SK-N-SH (cell line): Measurements from ENCODE around the gene GOLGA5. TPM values are rescaled to one million over a fixed set of nuclear protein-coding genes. Genes with fewer than 3 reads are reported as not detected.

ENCODE experiments used
- CTCF ChIA-PET: fragments of 300-600, 350-600 bp; formaldehyde crosslinking; extraction: SDS; loops from one replicate; lab custom pipeline; 2021; lab: Yijun Ruan, JAX
- POLR2A ChIA-PET: fragments of 350-600 bp; sonication (Branson Sonifier 250); formaldehyde crosslinking; extraction: SDS; loops from one replicate; lab custom pipeline; 2020; ENCODE audit warnings: antibody characterized with exemption, inconsistent platforms; lab: Yijun Ruan, JAX
- DNase-seq: peaks from one replicate; pipeline ENCODE4 v3.0.0; 2012
- H2AFZ ChIP-seq: fragments of 200-600 bp; sonication (generic); 2 replicates; pipeline ENCODE4 v1.8.1; 2016; ENCODE audit warnings: antibody characterized with exemption, mild to moderate bottlenecking, low read depth
- H3F3A ChIP-seq: fragments of 200-600 bp; sonication (generic); replicated peaks from 2 replicates; pipeline ENCODE3; 2016; ENCODE audit warnings: antibody characterized with exemption, mild to moderate bottlenecking; ENCODE audit not compliant: insufficient read depth
- H3K27ac ChIP-seq, 2 experiments: fragments of 200-500 bp in 1 of 2; fragments of 200-600 bp in 1 of 2; sonication (Bioruptor generic) in 1 of 2; sonication (generic), shearing (Covaris generic) in 1 of 2; 2 replicates each; pipeline versions ENCODE4 v1.5.1 to v1.6.1; 2014 to 2016; ENCODE audit warnings: low read depth in 2 of 2, inconsistent platforms in 1 of 2, low read length in 1 of 2, mild to moderate bottlenecking in 1 of 2, mixed read lengths in 1 of 2
- H3K27me3 ChIP-seq: fragments of 200-600 bp; sonication (generic), shearing (Covaris generic); 2 replicates; pipeline ENCODE4 v1.6.1; 2016; ENCODE audit warnings: mixed run types; ENCODE audit not compliant: insufficient read depth
- H3K36me3 ChIP-seq, 2 experiments: fragments of 200-500 bp in 1 of 2; fragments of 200-600 bp in 1 of 2; sonication (Bioruptor generic) in 1 of 2; sonication (generic) in 1 of 2; replicated peaks in 1 of 2; 2 replicates each; pipeline versions ENCODE3 to v1.5.1; 2014 to 2016; ENCODE audit warnings: low read length in 1 of 2, mild to moderate bottlenecking in 1 of 2; ENCODE audit not compliant: insufficient read depth in 2 of 2, control insufficient read depth in 1 of 2
- H3K4me1 ChIP-seq, 2 experiments: fragments of 200-500 bp in 1 of 2; fragments of 200-600 bp in 1 of 2; sonication (Bioruptor generic) in 1 of 2; sonication (generic), shearing (Covaris generic) in 1 of 2; 2 replicates each; pipeline versions ENCODE4 v1.5.1 to v1.6.1; 2014 to 2016; ENCODE audit warnings: low read depth in 1 of 2, low read length in 1 of 2, mixed run types in 1 of 2; ENCODE audit not compliant: insufficient read depth in 2 of 2, control insufficient read depth in 1 of 2
- H3K4me2 ChIP-seq: fragments of 200-600 bp; sonication (generic), shearing (Covaris generic); 2 replicates; pipeline ENCODE4 v1.6.1; 2017; ENCODE audit warnings: mixed run types
- H3K4me3 ChIP-seq, 2 experiments: fragments of 200-500 bp in 1 of 2; fragments of 200-600 bp in 1 of 2; sonication (Bioruptor generic) in 1 of 2; sonication (generic), shearing (Covaris generic) in 1 of 2; 2 replicates each; pipeline versions ENCODE4 v1.5.1 to v1.8.1; 2014 to 2016; ENCODE audit warnings: low read depth in 2 of 2, inconsistent platforms in 1 of 2, low read length in 1 of 2, mild to moderate bottlenecking in 1 of 2, mixed read lengths in 1 of 2, moderate library complexity in 1 of 2
- H3K79me2 ChIP-seq: fragments of 200-600 bp; sonication (generic); 2 replicates; pipeline ENCODE4 v1.8.1; 2017; ENCODE audit warnings: mild to moderate bottlenecking; ENCODE audit not compliant: insufficient read depth
- H3K9ac ChIP-seq: fragments of 200-600 bp; sonication (generic); 2 replicates; pipeline ENCODE4 v1.6.1; 2017; ENCODE audit warnings: mixed run types
- H3K9me2 ChIP-seq: fragments of 200-600 bp; sonication (generic); 2 replicates; pipeline ENCODE4 v1.6.1; 2017; ENCODE audit warnings: mixed run types
- H3K9me3 ChIP-seq: fragments of 200-600 bp; sonication (generic); 2 replicates; pipeline ENCODE4 v1.6.1; 2017; ENCODE audit warnings: mixed run types, mild to moderate bottlenecking, moderate library complexity
- H4K20me1 ChIP-seq: fragments of 200-600 bp; sonication (generic); 2 replicates; pipeline ENCODE4 v1.6.1; 2017; ENCODE audit warnings: mild to moderate bottlenecking, mixed run types; ENCODE audit not compliant: insufficient read depth
- ELF1 ChIP-seq: IDR thresholded peaks from 2 replicates; pipeline ENCODE4 v1.4.0; 2012
- FOXM1 ChIP-seq: IDR thresholded peaks from 2 replicates; pipeline ENCODE4 v1.4.0; 2012; ENCODE audit warnings: low read depth, mild to moderate bottlenecking
- JUND ChIP-seq: IDR thresholded peaks from 2 replicates; pipeline ENCODE4 v1.4.0; 2012
- MEF2A ChIP-seq: IDR thresholded peaks from 2 replicates; pipeline ENCODE4 v1.4.0; 2012; ENCODE audit warnings: low read depth, borderline replicate concordance
- MXI1 ChIP-seq: IDR thresholded peaks from 2 replicates; pipeline ENCODE4 v1.6.1; 2012; ENCODE audit warnings: mild to moderate bottlenecking, low read depth, low read length, improper control_type of control experiment
- NFIC ChIP-seq: IDR thresholded peaks from 2 replicates; pipeline ENCODE4 v1.4.0; 2012; ENCODE audit warnings: borderline replicate concordance
- RCOR1 ChIP-seq: fragments of 150-350 bp; IDR thresholded peaks from 2 replicates; pipeline ENCODE4 v1.6.1; 2017; ENCODE audit warnings: antibody characterized with exemption, low read length
- RFX5 ChIP-seq: IDR thresholded peaks from 2 replicates; pipeline ENCODE4 v1.6.1; 2012; ENCODE audit warnings: mild to moderate bottlenecking, improper control_type of control experiment, low read length
- TAF1 ChIP-seq: IDR thresholded peaks from 2 replicates; pipeline ENCODE4 v1.6.1; 2012; ENCODE audit warnings: low read depth, mild to moderate bottlenecking, low read length, moderate library complexity, borderline replicate concordance
- TEAD4 ChIP-seq: IDR thresholded peaks from 2 replicates; pipeline ENCODE4 v1.4.0; 2012; ENCODE audit warnings: mild to moderate bottlenecking, borderline replicate concordance; ENCODE audit not compliant: insufficient read depth
- YY1 ChIP-seq: IDR thresholded peaks from 2 replicates; pipeline ENCODE4 v1.4.0; 2012; ENCODE audit warnings: low read depth, mild to moderate bottlenecking
- polyA plus RNA-seq, 3 experiments: library from polyadenylated mRNA; depleted of rRNA; stranded (reverse); fragments of >200 nt; gene quantifications; 2 replicates each; pipeline ENCODE4 v1.2.3, GENCODE V29; 2012
- TF ChIP-seq, protein P1 (sequence below): fragments of 200-600 bp; sonication (generic); IDR thresholded peaks from 2 replicates; pipeline ENCODE4 v1.6.1; 2017; ENCODE audit warnings: antibody characterized with exemption, mild to moderate bottlenecking, moderate library complexity
- TF ChIP-seq, protein P2 (sequence below): fragments of 150-350 bp; IDR thresholded peaks from 2 replicates; pipeline ENCODE4 v1.6.1; 2016; ENCODE audit warnings: mild to moderate bottlenecking, low read depth, low read length
- TF ChIP-seq, protein P3 (sequence below): IDR thresholded peaks from 2 replicates; pipeline ENCODE4 v1.4.0; 2012; ENCODE audit warnings: low read depth, borderline replicate concordance

GOLGA5 gene
- polyA plus RNA-seq, 1 of the 3 experiments (the other 2 are of a cell fraction): 25.6 TPM

DNA sequence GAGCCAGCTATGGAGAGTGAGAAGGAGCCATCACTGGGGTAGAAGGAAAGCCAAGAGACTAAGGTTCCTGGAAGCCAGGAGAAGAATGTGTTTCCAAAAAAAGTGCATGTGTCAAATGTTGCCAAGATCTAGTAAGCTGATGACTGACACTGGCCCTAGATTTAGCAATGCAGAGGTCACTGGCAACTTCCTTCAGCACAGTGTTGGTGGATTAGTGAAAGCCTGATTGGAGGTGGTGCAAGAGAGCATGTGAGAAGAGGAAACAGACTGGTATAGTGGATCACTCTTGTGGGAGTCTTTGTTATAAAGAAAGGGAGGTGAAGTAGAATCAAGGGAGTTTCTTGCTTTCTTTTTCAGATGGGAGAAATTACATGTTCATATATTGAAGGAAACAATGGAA is 94.8 kb downstream of the GOLGA5 start:
- DNase-seq: no peak

More for the DNA sequence above, 94.8 kb downstream of the GOLGA5 start:
- H3K4me2 ChIP-seq: no peak overlapping the region
- H3K79me2 ChIP-seq: no peaks in the 10 kb centered on the region
- H3K9me3 ChIP-seq: peaks cover 4% of the 10 kb centered on the region; the same call in 1 of the 2 replicates
- POLR2A ChIA-PET: interaction anchor here (6.5 kb wide), 1 partner anchor 37 kb away, joined by 288 read pairs; the partner anchor contains the start of gene CHGA
- H3K9me2 ChIP-seq: no peaks in the 10 kb centered on the region
- H3K4me1 ChIP-seq: peaks cover 0 to 56% of the 10 kb centered on the region in 2 experiments; a peak in 2 of 4 replicates
- no peak overlapping the region for H3K27ac ChIP-seq
- CTCF ChIA-PET: interaction anchor here (1.5 kb wide), 1 partner anchor 17 kb away, joined by 3 read pairs; no protein-coding TSS in a partner anchor
- no peak overlapping the region for H3K9ac ChIP-seq
- no peak overlapping the region for H2AFZ ChIP-seq
- no peak for TF ChIP-seq TEAD4
- TF ChIP-seq MXI1: no peak
- no peak for TF ChIP-seq RFX5
- TF ChIP-seq, protein P1, sequence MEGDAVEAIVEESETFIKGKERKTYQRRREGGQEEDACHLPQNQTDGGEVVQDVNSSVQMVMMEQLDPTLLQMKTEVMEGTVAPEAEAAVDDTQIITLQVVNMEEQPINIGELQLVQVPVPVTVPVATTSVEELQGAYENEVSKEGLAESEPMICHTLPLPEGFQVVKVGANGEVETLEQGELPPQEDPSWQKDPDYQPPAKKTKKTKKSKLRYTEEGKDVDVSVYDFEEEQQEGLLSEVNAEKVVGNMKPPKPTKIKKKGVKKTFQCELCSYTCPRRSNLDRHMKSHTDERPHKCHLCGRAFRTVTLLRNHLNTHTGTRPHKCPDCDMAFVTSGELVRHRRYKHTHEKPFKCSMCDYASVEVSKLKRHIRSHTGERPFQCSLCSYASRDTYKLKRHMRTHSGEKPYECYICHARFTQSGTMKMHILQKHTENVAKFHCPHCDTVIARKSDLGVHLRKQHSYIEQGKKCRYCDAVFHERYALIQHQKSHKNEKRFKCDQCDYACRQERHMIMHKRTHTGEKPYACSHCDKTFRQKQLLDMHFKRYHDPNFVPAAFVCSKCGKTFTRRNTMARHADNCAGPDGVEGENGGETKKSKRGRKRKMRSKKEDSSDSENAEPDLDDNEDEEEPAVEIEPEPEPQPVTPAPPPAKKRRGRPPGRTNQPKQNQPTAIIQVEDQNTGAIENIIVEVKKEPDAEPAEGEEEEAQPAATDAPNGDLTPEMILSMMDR: no peak
- TF ChIP-seq RCOR1: no peak
- TF ChIP-seq ELF1: no peak
- no peak for TF ChIP-seq MEF2A
- no peak for TF ChIP-seq NFIC
- no peak for TF ChIP-seq JUND
- TF ChIP-seq TAF1: no peak
- no peak for TF ChIP-seq YY1
- TF ChIP-seq, protein P2, sequence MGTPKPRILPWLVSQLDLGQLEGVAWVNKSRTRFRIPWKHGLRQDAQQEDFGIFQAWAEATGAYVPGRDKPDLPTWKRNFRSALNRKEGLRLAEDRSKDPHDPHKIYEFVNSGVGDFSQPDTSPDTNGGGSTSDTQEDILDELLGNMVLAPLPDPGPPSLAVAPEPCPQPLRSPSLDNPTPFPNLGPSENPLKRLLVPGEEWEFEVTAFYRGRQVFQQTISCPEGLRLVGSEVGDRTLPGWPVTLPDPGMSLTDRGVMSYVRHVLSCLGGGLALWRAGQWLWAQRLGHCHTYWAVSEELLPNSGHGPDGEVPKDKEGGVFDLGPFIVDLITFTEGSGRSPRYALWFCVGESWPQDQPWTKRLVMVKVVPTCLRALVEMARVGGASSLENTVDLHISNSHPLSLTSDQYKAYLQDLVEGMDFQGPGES: no peak
- TF ChIP-seq FOXM1: no peak
- TF ChIP-seq, protein P3, sequence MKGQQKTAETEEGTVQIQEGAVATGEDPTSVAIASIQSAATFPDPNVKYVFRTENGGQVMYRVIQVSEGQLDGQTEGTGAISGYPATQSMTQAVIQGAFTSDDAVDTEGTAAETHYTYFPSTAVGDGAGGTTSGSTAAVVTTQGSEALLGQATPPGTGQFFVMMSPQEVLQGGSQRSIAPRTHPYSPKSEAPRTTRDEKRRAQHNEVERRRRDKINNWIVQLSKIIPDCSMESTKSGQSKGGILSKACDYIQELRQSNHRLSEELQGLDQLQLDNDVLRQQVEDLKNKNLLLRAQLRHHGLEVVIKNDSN: no peak
- H3K4me3 ChIP-seq: no peak overlapping the region
- H3K27me3 ChIP-seq: peaks cover 6% of the 10 kb centered on the region; the same call in 1 of the 2 replicates
- H3K36me3 ChIP-seq: no peaks in the 10 kb centered on the region
- no peaks in the 10 kb centered on the region for H3F3A ChIP-seq
- no peaks in the 10 kb centered on the region for H4K20me1 ChIP-seq

Other genes with a start within 250 kb of the GOLGA5 start
- 76.3 and 86.4 TPM in 2 replicates for gene LGMN, start 45.7 kb upstream of the GOLGA5 start, polyA plus RNA-seq (2012; rRNA removed)
- 5.6 and 11.7 TPM in 2 replicates for gene CHGA, start 128.8 kb downstream of the GOLGA5 start, polyA plus RNA-seq (2012; rRNA removed)